ENCODE measurements around the gene TCERG1L.

Gene TCERG1L

GRCh38 chr10:131320860-131321604 lies 9.5 kb upstream of the TCERG1L start:
- no peaks in the 10 kb centered on the region for H3K36me3 ChIP-seq
- TF ChIP-seq CTCF (IDR thresholded peaks at IDR 0.05; ENCODE audit: low read depth, low read length) = no peak
- H3K4me3 ChIP-seq (ENCODE audit: low read depth, low read length) = no peak overlapping the region
- no peaks in the 10 kb centered on the region for H3K27me3 ChIP-seq (ENCODE audit: insufficient read depth, low read depth, severe bottlenecking)
- H3K9me3 ChIP-seq (ENCODE audit: severe bottlenecking) = no peaks in the 10 kb centered on the region
- no peak for DNase-seq
- H3K27ac ChIP-seq = no peak overlapping the region

GRCh38 chr10:131318814-131319213 lies 7.3 kb upstream of the TCERG1L start:
- DNase-seq = no peak
- Histone ChIP-seq H3K27me3 (ENCODE audit: insufficient read depth, low read depth, severe bottlenecking) (no peaks in the 10 kb centered on the region), H3K9me3 (ENCODE audit: severe bottlenecking) (no peaks in the 10 kb centered on the region), H3K27ac (no peak overlapping the region), H3K4me3 (ENCODE audit: low read depth, low read length) (no peak overlapping the region), H3K36me3 (no peaks in the 10 kb centered on the region)
- no peak for TF ChIP-seq CTCF (IDR thresholded peaks at IDR 0.05; ENCODE audit: low read depth, low read length)

GRCh38 chr10:131318291-131318690 lies 6.8 kb upstream of the TCERG1L start:
- no peaks in the 10 kb centered on the region for H3K9me3 ChIP-seq (ENCODE audit: severe bottlenecking)
- H3K27ac ChIP-seq = no peak overlapping the region
- no peaks in the 10 kb centered on the region for H3K27me3 ChIP-seq (ENCODE audit: insufficient read depth, low read depth, severe bottlenecking)
- TF ChIP-seq CTCF (IDR thresholded peaks at IDR 0.05; ENCODE audit: low read depth, low read length) = no peak
- H3K4me3 ChIP-seq (ENCODE audit: low read depth, low read length) = no peak overlapping the region
- DNase-seq = no peak
- H3K36me3 ChIP-seq = no peaks in the 10 kb centered on the region

GRCh38 chr10:131316321-131317075 lies 5.0 kb upstream of the TCERG1L start:
- Histone ChIP-seq H3K27ac (no peak overlapping the region), H3K4me3 (ENCODE audit: low read depth, low read length) (no peak overlapping the region), H3K36me3 (no peaks in the 10 kb centered on the region), H3K9me3 (ENCODE audit: severe bottlenecking) (no peaks in the 10 kb centered on the region), H3K27me3 (ENCODE audit: insufficient read depth, low read depth, severe bottlenecking) (no peaks in the 10 kb centered on the region)
- TF ChIP-seq CTCF (IDR thresholded peaks at IDR 0.05; ENCODE audit: low read depth, low read length) = no peak
- no peak for DNase-seq

GRCh38 chr10:131315344-131315743 lies 3.8 kb upstream of the TCERG1L start:
- H3K9me3 ChIP-seq (ENCODE audit: severe bottlenecking) = no peaks in the 10 kb centered on the region
- peaks cover 5% of the 10 kb centered on the region for H3K27me3 ChIP-seq (ENCODE audit: insufficient read depth, low read depth, severe bottlenecking)
- no peak for TF ChIP-seq CTCF (IDR thresholded peaks at IDR 0.05; ENCODE audit: low read depth, low read length)
- H3K4me3 ChIP-seq (ENCODE audit: low read depth, low read length) = no peak overlapping the region
- no peak overlapping the region for H3K27ac ChIP-seq
- no peaks in the 10 kb centered on the region for H3K36me3 ChIP-seq
- no peak for DNase-seq

Measured in WERI-Rb-1 (cell line).